Measurements from ENCODE around the gene CD79A.

The CD79A gene

DNA sequence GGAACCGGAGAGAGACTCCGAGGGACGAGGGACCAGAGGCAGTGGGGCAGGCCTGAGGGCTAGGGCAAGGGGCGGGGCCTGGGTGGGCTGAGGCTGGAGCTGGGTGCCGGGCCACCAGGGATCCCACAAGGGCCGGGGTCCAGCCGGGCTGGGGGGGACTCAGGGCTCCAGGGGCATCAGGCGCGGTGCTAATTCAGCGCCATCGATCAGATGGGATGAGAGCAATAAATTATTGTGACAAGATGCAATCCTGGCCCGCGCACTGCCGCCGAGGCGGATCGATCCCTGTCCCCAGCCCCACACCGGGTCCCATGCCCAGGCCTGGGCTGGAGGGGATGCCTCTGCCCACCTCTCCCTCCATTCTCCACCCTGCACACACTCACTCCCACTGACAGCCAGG is 45.5 kb downstream of the CD79A start:
- Histone ChIP-seq H3K4me3 (replicated peaks; ENCODE audit: insufficient read depth, low read length) (no peak overlapping the region), H3K27ac (replicated peaks) (no peak overlapping the region), H3K27me3 (ENCODE audit: insufficient read depth, poor library complexity, severe bottlenecking) (peaks cover 38% of the 10 kb centered on the region)
- no peak for TF ChIP-seq SPI1 (IDR thresholded peaks at IDR 0.05; ENCODE audit: borderline replicate concordance, low read depth)
- TF ChIP-seq GABPA (IDR thresholded peaks at IDR 0.05; ENCODE audit: low read depth) = no peak
- no peak for TF ChIP-seq REST (IDR thresholded peaks at IDR 0.05; ENCODE audit: insufficient replicate concordance, low read depth)
- TF ChIP-seq POLR2AphosphoS5 (IDR thresholded peaks at IDR 0.05; ENCODE audit: low read depth) = no peak
- TF ChIP-seq CTCF (IDR thresholded peaks at IDR 0.05; ENCODE audit: insufficient read depth, low read length) = no peak
- DNase-seq (ENCODE audit: low read depth in 1 of 2, low spot score in 1 of 2) = no peak

GRCh38 chr19:41923045-41923788 is 46.1 kb downstream of the CD79A start:
- no peak overlapping the region for H3K27ac ChIP-seq (replicated peaks)
- H3K27me3 ChIP-seq (ENCODE audit: insufficient read depth, poor library complexity, severe bottlenecking) = peaks cover 35% of the 10 kb centered on the region
- DNase-seq (ENCODE audit: low read depth in 1 of 2, low spot score in 1 of 2) = no peak
- H3K4me3 ChIP-seq (replicated peaks; ENCODE audit: insufficient read depth, low read length) = no peak overlapping the region
- no peak for TF ChIP-seq SPI1 (IDR thresholded peaks at IDR 0.05; ENCODE audit: borderline replicate concordance, low read depth)
- TF ChIP-seq POLR2AphosphoS5 (IDR thresholded peaks at IDR 0.05; ENCODE audit: low read depth) = no peak
- TF ChIP-seq CTCF (IDR thresholded peaks at IDR 0.05; ENCODE audit: insufficient read depth, low read length) = no peak
- TF ChIP-seq REST (IDR thresholded peaks at IDR 0.05; ENCODE audit: insufficient replicate concordance, low read depth) = no peak
- no peak for TF ChIP-seq GABPA (IDR thresholded peaks at IDR 0.05; ENCODE audit: low read depth)

GRCh38 chr19:41924151-41925145 is 47.4 kb downstream of the CD79A start:
- H3K27me3 ChIP-seq (ENCODE audit: insufficient read depth, poor library complexity, severe bottlenecking) = peaks cover 40% of the 10 kb centered on the region
- H3K4me3 ChIP-seq (replicated peaks; ENCODE audit: insufficient read depth, low read length) = no peak overlapping the region
- H3K27ac ChIP-seq (replicated peaks) = no peak overlapping the region
- DNase-seq (ENCODE audit: low read depth in 1 of 2, low spot score in 1 of 2) = no peak
- TF ChIP-seq POLR2AphosphoS5 (IDR thresholded peaks at IDR 0.05; ENCODE audit: low read depth) (no peak), GABPA (IDR thresholded peaks at IDR 0.05; ENCODE audit: low read depth) (no peak), SPI1 (IDR thresholded peaks at IDR 0.05; ENCODE audit: borderline replicate concordance, low read depth) (no peak), CTCF (IDR thresholded peaks at IDR 0.05; ENCODE audit: insufficient read depth, low read length) (no peak), REST (IDR thresholded peaks at IDR 0.05; ENCODE audit: insufficient replicate concordance, low read depth) (no peak)

All from HL-60 (cell line).